Testis (tissue), 2 donors: ENCODE results near the gene CTU2.

Source experiments
- CTCF ChIP-seq, 3 experiments: fragments of 450-650 bp in 2 of 3; fragments of 200-600 bp in 1 of 3; sonication (generic) in 1 of 3; IDR thresholded peaks; one replicate each; pipeline ENCODE4 v1.5.1; 2016 to 2019; ENCODE audit warnings: antibody characterized with exemption in 3 of 3, mild to moderate bottlenecking in 2 of 3, moderate library complexity in 1 of 3
- POLR2A ChIP-seq: fragments of 450-650 bp; IDR thresholded peaks from one replicate; pipeline ENCODE4 v1.6.1; 2017; ENCODE audit warnings: antibody characterized with exemption, mild to moderate bottlenecking, moderate library complexity

GRCh38 chr16:88695753-88696152, 10.6 kb upstream of the CTU2 start:
- TF ChIP-seq CTCF (IDR thresholded peaks at IDR 0.05) (no peak), POLR2A (no peak)
